ENCODE results near the gene WASF3.
"Not testable (repeated sequence)": the region's sequence is repeated elsewhere in the genome, so short reads cannot be mapped to it uniquely, and the experiment has no call there.

Gene WASF3

DNA sequence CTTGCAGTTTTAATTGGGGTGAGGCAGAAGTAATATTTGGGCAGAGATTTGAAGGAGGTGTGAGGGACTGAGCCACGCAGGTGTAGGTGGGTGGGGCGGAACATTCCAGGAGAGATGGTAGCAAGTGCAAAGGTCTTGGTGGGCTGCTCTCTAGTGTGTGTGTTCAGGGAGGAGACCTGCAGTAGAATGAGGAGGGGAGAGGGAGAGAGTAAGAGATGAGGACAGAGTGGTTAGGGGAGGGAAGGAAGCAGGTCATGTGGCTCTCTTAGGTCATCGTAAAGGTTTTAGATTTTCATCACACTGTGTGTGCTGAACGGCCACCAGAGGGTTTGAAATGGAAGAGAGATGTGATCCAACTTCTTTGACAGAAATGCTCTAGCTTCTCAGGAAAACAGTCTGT, 33.5 kb downstream of the WASF3 start:
- DNase-seq = no peak

DNA sequence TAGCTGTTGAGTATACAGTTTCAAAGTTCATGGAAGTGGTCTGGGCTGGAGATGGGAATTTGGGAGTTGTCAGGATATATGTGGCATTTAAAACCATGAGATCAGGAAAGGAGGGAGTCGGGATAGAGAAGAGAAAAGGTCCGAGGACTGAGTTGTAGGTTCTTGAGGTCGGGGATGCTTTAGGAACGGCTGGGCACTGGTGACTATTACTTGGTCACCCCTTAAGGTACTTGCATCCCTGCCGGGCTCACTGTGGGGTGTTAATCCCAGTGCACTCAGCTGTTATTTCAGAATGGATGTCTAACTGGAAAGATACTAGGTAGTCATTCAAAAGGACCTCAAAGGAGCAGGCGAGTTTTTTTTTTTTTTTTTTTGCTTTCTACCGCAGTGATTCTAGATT, 34.2 kb downstream of the WASF3 start:
- no peak for DNase-seq

DNA sequence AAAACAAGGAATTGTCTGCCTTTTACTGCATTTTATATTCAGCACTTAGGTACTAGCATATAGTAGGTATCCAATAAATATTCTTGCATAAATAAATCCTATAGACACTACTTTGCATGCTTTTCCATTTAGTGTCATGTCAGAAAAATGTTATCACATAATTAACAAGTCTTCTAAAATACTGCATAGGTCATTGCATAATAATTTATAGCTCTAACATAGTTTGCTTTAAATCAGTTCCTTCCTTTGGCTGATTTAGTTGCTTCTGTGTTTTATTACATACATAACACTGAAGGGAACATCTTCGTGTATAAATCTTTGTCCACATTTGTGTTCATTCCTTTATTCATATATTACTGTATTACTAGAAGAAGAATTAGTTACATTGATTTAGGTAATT, 36.2 kb downstream of the WASF3 start:
- DNase-seq = no peak

DNA sequence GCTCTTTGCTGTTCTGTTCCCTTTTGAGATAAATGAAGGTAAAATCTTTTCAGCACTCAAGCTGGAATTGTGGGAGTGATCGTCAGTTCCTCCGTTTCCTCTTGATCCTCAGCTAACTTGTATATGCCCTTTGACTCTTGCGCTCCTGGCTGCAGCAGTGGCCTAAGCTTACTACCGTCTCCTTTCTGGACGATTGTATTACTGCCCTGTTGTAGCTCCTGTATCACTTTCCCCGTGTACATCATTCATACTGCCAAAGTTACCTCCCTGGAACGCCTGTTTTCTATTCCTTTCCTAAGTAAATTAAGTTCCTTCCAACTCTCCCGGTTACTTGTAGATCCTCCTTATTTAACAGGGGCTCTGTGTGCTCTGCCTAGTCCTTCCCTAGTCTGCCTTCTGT, 36.9 kb downstream of the WASF3 start:
- no peak for DNase-seq

DNA sequence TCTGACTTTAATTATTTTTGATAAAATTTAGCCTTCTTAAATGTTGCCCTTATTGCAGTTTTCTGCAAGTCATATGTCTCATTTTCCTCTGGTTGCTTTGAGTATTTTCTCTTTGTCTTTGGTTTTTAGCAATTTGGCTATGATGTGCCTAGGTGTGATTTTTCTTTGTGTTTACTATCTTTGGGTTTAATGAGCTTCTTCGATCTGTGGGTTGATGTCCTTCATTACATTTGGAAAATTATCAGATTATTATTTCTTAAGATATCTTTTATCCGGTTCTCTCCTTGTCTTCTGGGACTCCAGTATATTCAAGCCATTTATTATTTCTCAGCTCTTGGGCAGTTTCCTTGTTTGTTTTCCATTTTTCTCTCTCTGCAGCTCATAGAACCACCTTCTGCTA, 39.0 kb downstream of the WASF3 start:
- no peak for DNase-seq

DNA sequence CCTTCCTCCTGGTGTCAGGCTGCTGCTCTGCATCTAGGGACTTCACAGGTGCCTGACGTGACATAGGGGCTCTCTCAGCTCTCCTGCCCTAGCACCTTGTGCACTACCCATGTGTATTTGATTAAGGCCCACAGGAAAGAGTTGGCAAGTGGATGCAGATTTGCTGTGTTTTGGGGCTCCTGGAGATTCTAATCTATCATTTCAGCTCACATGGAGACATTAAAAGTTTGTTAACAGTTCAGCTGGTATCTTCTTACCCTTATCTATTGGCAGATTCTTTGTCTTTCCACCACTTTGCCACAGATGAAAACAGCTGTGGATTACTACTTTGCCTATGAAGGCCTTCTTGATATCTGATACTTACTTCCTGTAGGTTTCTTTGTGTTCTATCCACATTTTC, 41.9 kb downstream of the WASF3 start:
- DNase-seq = no peak

DNA sequence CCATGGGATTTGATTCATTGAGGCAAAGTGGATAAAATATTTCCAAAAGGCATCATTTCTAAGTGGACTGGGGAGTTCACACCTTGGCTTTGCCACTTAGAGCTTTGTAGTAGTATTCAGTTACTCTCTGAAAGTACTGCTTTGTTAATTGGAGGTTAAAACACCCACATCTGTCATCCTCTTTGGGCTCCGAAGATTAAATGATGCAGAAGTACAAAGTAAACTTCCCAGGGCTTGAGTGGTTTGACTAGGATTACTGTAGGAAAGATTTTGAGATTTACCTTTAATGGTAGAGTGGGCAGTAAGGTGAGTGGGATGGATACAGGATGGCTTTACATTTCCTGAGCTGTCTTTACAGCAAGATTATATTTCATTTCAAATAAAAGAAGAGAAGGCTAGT, 42.4 kb downstream of the WASF3 start:
- DNase-seq = peak; percentile 13

DNA sequence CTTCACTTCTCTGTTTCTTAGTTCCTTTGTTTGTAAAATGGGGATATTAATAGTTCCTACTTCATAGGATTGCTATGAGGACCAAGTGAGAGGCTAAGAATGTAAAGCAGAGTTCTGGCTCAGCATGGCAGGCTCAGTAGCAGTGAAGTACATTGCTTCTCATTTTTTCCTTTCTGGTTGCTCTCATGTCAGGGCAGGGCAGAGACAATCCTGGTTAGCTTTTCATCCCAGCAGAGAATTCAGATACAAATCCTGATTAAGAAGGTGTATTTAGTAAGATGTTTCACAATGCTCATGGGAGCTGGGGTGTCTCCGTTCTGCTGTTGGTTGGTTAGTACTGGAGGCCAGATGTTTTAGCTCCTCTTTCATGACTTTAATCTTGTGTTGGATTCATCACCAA, 42.9 kb downstream of the WASF3 start:
- DNase-seq = no peak

DNA sequence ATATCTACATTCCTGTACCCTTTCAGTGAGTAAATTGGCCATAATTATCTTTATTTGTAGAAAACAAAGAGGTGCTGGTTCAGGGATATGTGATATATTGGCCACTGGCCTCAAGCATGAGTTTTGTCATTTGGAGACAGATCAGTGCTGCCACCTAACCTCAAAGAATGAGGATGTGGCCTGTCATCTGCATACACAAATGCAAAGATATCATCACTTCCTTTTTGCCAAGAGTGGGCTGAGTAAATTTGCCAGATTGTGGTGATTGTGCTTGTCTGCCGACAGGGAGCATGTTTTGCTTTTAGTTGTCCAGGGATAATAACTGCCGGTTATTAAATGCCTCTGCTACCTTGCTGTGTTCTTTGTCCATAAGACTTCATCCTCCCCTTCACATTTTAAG, 44.2 kb downstream of the WASF3 start:
- no peak for DNase-seq

DNA sequence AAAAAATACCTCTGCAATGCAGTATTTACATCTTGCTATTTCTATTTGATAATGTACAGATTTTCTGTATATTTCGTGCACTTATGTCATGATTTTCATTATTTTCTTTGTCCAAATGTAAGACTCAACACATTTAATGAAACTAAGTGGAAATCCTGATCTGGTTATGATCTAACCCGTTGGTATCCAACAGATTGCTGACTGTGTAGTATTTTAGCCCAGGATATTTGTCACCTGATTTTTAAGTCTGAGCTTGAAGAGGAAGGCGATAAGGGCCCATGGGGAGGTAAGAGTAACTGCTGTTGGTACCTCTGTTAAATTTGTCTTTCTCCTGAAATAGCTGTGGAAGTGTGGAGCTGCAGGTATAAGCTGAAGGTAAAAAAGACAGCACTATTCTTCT, 45.3 kb downstream of the WASF3 start:
- DNase-seq = no peak

DNA sequence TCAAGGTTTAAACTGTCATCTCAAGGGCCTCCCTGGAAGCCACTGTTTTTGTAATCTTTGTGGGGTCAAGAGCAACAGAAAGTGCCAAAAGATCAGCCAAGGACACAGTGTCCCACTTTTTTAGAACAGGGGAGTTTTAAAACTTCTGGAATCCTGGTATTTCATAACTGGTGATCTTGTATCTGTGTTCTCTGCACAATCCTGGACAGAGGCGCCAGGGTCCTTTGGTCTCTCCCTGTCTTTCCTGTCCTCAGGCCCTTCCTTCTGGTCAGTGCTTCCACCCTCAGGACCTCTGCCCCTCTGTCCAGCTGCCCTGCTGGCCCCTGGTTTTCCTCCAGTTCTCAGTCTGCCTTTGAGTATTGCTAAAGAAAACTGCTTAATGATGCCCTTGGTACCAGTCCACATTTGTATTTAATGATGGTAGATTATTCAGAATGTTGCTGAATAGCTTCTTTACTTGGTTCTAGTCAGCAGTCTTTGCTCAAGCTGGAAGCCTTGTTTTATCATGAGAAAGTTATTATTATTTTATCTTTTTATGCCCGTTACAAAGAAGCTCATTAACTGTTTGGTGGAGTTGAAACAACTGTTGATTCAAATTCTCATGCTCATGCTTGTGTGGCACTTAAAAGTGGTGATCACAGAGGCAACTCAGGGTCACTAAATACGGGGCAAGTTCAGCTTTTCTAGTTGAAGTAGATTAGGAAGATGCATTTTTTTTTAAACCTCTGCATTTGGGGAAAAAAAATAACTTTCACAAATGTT, 47.5 kb downstream of the WASF3 start:
- no peak for DNase-seq

DNA sequence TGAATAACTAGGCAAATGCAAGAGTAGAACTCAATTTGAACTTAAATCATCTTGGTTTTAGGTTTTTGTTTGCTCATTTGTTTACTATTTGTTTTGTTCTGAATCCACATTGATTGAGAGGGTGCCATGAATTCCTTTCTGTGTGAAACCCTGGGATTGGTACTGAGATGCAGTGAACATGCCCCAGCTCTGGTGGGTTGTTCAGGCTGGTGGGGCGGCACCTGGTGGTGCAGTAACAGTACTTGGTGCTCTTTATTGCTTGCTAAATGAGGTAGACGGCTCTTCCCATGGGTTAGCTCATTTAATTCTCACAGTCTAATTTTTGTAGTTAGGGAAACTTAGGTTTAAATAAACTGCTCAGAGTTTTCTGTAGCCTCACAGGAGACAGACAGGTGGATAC, 48.4 kb downstream of the WASF3 start:
- no peak for DNase-seq

DNA sequence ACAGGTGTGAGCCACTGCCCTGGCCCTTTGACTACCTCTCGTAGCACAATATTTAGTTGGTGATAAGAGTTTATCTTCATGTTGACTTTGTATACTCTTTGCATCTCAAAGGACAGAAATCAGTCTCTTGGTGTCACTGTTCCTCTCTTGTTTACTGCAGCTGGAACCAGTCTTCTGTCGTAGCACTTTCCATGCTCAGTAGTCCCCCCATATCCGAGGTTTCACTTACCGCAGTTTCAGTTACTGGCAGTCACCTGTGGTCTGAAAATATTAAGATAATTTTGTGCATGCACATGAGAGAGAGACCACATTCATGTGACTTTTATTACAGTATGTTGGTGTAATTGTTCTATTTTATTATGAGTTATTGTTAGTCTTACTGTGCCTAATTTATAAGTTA, 49.1 kb downstream of the WASF3 start:
- no peak for DNase-seq

DNA sequence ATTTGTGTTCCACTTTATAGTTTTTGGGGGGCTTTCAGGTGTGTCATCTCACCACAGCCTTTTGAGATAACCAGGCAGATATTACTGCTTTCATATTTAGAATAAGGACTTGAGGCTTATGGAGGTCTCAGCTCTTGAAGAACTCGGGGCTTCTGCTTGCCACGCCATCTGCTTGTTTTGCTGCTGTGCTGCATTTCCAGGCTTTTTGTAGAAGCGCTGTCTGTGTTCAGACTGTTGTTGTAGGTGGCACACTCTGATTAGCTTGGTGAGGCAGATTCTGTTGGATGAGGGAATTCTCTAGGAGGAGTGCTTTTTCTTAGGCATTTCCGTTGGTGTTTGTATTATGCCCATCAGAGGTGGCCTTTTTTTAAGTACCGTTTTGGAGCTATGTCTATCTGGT, 57.2 kb downstream of the WASF3 start:
- DNase-seq = no peak

DNA sequence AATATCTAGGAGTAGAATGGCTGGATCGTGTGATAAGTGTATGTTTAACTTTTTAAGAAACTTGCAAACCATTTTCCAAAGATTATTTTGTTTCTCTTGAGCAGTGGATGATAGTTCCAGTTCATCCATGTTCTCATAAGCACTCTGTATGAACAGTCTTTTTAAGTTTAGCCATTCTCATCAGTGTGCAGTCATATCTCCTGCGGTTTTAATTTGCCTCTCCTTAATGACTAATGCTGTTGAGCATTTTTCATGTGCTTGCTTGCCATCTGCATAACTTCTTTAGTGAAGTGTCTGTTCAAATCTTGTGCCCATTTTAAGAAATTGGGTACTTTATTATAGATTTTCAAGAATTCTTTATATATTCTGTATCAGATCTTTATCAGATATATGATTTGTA, 58.6 kb downstream of the WASF3 start:
- DNase-seq = no peak

DNA sequence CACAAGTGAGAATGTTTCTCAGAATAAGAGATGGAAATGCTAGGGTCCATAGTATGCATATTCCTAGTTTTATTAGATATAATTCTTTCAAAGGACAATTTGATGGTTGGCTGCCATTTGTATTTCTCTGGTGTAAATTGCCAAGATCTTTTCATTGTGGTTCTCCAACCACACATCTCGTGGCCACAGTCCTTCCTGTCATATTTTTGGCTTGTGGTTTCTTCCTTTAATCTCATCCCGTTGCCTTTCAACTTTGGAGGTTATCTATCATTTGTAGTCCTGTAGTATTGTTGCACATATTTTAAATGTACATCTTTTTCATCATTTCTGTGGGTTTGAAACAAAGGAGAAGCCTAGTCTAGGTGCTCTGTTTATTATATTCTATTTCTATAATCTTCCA, 61.2 kb downstream of the WASF3 start:
- no peak for DNase-seq

DNA sequence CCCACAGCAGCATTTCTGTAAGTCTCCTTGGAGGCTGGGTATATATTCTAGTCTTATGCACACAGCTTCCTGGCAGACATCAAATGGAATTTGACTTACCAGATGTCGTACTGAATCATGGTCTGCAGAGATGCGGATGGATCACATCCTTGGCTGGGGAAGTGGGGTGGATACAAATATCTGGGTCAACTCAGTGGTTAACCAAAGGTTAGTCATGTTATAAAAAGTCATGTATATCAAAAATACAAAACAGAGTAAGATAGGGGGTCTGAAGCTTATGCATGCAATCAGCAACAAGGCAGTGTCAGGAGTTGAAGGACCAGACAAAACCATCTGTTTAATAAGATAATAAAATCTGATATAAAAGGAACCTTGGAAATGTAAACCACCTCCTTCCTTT, 61.9 kb downstream of the WASF3 start:
- DNase-seq = no peak

DNA sequence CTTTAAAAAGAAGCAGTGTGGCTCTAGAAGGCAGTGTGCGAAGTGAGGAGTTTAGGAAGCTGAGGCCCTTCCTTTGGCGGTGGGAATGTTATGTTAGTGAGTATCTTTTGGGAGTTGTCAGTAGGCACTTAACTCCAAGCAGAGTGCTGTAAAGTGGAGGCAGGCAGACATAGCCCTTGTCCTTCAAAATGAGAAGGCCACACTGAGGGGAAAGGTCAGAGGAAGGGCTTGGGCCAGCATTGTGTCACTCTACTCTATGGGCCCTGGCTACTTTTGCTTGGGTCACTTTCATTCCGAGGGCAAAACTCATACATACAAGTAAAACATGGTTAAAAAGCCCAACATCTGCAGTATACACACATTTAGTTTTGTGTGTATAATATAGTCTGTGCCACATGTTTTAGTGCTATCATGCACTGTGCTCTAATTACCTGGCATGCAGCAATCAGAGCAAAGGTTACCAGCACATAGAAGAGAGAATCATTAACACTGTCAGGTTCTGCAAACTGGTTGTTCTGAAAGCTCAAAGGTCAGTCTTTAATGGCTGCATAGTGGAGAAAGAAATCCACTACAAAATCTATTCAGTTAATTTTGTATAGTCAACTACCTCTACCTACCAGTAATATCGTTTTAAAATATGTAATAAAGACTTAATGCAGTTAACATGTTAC, 64.4 kb downstream of the WASF3 start:
- DNase-seq = no peak

DNA sequence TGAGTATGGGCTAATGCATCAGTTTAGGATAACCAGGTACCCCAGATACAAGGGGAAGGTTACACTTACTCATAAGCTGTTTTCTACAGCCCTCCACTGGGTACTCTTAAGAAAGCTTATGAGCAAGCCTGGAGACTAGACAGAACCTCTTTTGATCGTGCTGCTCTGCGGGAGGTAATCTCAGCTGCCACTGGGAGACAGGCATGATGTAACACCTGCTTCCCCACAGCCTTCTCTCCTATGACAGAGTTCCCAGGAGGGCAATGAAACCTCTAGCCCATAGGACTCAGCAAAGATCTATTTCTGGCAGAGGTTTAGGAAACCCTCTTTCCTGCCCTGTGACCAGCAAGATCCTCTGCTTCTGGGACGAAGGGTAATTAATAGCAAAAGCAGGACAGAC, 65.6 kb downstream of the WASF3 start:
- no peak for DNase-seq

DNA sequence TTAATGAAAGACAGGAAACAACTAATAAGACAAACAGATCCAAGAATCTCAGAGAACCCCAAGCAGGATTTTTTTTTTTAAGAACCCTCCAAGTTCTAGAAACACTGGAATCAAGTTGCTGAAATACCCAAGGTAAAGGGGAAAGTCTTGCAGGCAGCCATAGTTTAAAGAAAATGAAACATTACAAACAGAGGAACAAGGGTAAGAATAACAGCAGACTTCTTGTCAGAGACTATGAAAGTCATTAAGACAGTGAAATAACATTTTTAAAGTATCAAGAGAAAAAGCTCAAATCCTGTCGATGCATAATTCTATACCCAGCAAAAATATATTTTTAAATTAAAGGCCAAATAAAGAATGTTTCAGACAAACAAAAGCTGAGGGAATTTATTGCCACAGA, 67.1 kb downstream of the WASF3 start:
- no peak for DNase-seq

DNA sequence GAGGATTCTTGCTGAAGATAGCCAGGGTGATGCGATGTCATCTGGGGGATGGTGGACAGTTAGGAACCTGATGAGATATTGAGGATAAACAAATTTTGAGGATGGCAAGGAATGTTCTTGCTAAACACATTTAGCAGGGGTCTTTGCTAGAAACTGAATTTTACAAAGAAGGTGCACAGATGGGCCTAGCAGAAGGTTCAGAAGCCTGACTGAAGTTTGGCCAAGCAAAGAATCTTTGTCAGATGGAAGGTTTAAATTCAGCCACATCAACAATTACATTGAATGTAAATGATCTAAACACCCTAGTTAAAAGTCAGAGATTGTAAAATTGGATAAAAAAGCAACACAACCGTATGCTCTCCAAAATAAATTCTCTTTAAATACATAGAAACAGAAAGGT, 68.8 kb downstream of the WASF3 start:
- DNase-seq = no peak

DNA sequence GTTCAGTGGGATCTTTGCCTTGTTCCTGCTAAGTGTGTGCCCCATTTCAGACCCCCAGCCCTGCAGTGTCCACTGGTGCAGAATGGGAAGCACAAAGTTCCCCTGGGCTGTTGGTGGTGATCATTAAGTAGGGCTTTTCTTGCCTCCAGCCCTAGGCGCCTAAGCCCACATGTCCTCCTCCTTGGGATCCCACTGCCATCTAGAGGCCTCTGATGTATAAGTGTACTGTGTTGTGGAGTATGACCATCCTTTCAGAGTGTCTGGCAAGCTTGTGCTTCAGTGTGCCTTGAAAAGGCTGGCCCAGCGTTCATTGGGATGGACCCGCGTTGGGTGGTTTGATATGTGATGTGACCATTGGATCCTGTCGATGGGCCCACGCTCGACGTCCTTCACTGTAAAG, 71.2 kb downstream of the WASF3 start:
- DNase-seq = no peak

DNA sequence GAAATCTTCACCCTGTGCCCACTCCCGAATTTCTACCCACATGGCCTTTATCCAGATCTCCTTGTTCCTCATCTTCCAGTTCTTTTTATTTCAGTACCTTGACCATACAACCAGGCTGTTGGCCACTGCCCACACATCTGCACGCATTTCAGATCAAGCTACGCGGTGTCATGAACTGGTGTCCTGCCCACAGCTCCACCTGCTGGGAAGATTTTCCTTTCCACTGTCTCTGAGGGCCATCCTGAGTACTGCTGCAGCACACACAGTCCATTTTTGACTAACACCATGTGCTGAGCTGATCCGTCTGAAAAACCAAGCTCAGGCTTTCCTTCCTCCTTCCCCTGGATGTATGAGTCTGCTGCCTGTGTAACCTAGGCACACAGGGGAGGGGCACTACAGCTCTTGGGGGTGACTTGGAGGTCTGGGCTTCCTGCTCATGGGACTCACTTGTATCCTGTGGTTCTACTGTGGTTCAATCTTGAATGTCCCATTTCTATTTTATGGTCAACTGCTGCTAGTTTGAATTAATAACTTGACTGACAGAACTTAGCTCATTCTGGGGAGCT, 71.9 kb downstream of the WASF3 start:
- no peak for DNase-seq

DNA sequence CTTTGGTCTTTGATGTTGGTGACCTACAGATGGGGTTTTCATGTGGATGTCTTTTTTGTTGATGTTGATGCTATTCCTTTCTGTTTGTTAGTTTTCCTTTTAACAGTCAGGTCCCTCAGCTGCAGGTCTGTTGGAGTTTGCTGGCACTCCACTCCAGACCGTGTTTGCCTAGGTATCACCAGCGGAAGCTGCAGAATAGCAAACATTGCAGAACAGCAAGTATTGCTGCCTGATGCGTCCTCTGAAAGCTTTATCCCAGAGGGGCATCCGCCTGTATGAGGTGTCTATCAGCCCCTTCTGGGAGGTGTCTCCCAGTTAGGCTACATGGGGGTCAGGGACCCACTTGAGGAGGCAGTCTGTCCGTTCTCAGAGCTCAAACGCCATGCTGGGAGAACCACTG, 78.2 kb downstream of the WASF3 start:
- DNase-seq = not testable (repeated sequence)

DNA sequence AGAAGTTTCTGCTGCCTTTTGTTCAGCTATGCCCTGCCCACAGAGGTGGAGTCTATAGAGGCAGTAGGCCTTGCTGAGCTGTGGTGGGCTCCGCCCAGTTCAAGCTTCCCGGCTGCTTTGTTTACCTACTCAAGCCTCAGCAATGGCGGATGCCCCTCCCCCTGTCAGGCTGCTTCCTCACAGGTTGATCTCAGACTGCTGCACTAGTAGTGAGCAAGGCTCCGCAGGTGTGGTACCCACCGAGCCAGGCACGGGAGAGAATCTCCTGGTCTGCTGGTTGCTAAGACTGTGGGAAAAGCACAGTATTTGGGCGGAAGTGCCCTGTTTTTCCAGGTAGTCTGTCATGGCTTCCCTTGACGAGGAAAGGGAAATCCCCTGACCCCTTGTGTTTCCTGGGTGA, 78.6 kb downstream of the WASF3 start:
- DNase-seq = not testable (repeated sequence)
